ENCODE measurements around the gene UBE2J1. TPM values are rescaled to one million over a fixed set of nuclear protein-coding genes. Genes with fewer than 3 reads are reported as not detected.

Gene UBE2J1
- total and polyA plus RNA-seq, 9 of the 15 experiments (the other 6 are each of a cell fraction or from before 2014, with no cell fraction given): 11.6 to 32.6 (median 22.0) TPM

GRCh38 chr6:89400912-89401399 is 48.4 kb upstream of the UBE2J1 start (continued):
- TF ChIP-seq, protein P1, sequence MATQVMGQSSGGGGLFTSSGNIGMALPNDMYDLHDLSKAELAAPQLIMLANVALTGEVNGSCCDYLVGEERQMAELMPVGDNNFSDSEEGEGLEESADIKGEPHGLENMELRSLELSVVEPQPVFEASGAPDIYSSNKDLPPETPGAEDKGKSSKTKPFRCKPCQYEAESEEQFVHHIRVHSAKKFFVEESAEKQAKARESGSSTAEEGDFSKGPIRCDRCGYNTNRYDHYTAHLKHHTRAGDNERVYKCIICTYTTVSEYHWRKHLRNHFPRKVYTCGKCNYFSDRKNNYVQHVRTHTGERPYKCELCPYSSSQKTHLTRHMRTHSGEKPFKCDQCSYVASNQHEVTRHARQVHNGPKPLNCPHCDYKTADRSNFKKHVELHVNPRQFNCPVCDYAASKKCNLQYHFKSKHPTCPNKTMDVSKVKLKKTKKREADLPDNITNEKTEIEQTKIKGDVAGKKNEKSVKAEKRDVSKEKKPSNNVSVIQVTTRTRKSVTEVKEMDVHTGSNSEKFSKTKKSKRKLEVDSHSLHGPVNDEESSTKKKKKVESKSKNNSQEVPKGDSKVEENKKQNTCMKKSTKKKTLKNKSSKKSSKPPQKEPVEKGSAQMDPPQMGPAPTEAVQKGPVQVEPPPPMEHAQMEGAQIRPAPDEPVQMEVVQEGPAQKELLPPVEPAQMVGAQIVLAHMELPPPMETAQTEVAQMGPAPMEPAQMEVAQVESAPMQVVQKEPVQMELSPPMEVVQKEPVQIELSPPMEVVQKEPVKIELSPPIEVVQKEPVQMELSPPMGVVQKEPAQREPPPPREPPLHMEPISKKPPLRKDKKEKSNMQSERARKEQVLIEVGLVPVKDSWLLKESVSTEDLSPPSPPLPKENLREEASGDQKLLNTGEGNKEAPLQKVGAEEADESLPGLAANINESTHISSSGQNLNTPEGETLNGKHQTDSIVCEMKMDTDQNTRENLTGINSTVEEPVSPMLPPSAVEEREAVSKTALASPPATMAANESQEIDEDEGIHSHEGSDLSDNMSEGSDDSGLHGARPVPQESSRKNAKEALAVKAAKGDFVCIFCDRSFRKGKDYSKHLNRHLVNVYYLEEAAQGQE (IDR thresholded peaks at IDR 0.05; ENCODE audit: borderline replicate concordance): no peak
- TF ChIP-seq, protein P1 (CRISPR knock-in tag; IDR thresholded peaks at IDR 0.05; ENCODE audit: low read depth): no peak

DNA sequence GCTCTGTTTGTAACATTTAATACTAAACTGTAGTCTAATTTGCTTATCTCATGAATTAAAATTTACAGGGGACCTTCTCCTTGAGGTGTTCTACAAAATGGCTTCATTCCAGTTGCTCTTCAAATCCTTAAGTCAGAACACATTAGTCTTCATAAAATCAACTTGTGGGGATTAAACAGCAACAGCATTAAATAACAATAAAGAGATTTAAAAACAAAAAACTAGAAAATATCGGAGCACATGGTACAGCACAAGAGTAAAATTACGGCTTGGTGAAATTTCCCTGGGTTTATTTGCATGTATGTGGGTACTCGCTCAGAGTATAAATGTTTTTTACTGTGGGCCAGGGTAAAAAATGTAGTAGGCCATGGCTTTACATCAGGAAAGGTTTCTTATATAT is 47.5 kb upstream of the UBE2J1 start:
- Histone ChIP-seq H3K36me3 (ENCODE audit: control insufficient read depth, insufficient read depth, low read length) (no peaks in the 10 kb centered on the region), H3K9ac (ENCODE audit: insufficient read depth in 1 of 2, low read depth in 2 of 2, low read length in 2 of 2) (no peak overlapping the region), H3K4me2 (ENCODE audit: insufficient read depth, low read length) (no peak overlapping the region), H3K27me3 (ENCODE audit: control insufficient read depth in 2 of 2, insufficient read depth in 2 of 2, low read length in 2 of 2) (peaks cover 0 to 26% of the 10 kb centered on the region in 2 experiments; a peak in 3 of 5 replicates), H3K9me1 (ENCODE audit: control insufficient read depth, insufficient read depth, low read length) (no peaks in the 10 kb centered on the region), H3K79me2 (ENCODE audit: control insufficient read depth, insufficient read depth, low read length) (no peaks in the 10 kb centered on the region), H4K20me1 (replicated peaks; ENCODE audit: control insufficient read depth, insufficient read depth, low read length) (0 out of 2 replicates have a peak, but pooled peaks cover 4% of the 10 kb centered on the region), H3K27ac (ENCODE audit: extremely low read depth, low read depth, low read length) (no peak overlapping the region), H3K4me3 (no peak overlapping the region), H3K9me3 (replicated peaks; ENCODE audit: control insufficient read depth, insufficient read depth, low read depth, low read length) (no peaks in the 10 kb centered on the region), H2AFZ (ENCODE audit: low read depth, low read length) (no peak overlapping the region), H3K4me1 (replicated peaks in 1 of 2; ENCODE audit: control insufficient read depth in 2 of 2, insufficient read depth in 2 of 2, low read length in 2 of 2) (no peaks in the 10 kb centered on the region)
- ATAC-seq (no peak), DNase-seq (ENCODE audit: extremely low read depth in 1 of 4, low spot score in 3 of 4) (no peak), FAIRE-seq (no peak)
- intact Hi-C loops (cut with micrococcal nuclease): no loop called here
- no TSS peak for BruUV-seq (replicated peaks)
- in situ Hi-C loops (cut with MboI): no loop called here
- WGBS (ENCODE audit: insufficient coverage, low coverage, missing lambda C conversion rate): 4% methylated on average over 3 of the region's 3 CpGs
- CTCF ChIA-PET (ENCODE audit: low intra/inter-chr PET ratio): no interaction called here
- POLR2A ChIA-PET: interaction anchor here (0.8 kb wide), 1 partner anchor 47 kb away, joined by 3 read pairs; the partner anchor contains the start of gene UBE2J1
- no peak for TF ChIP-seq PTRF (tag; IDR thresholded peaks at IDR 0.05)
- no peak for TF ChIP-seq ZNF778 (CRISPR knock-in tag; IDR thresholded peaks at IDR 0.05)
- TF ChIP-seq PYGO2 (tag; IDR thresholded peaks at IDR 0.05): no peak
- no peak for TF ChIP-seq LARP7 (IDR thresholded peaks at IDR 0.05)
- no peak for TF ChIP-seq E2F4 (CRISPR knock-in tag; IDR thresholded peaks at IDR 0.05; ENCODE audit: low read depth)
- TF ChIP-seq, protein P2, sequence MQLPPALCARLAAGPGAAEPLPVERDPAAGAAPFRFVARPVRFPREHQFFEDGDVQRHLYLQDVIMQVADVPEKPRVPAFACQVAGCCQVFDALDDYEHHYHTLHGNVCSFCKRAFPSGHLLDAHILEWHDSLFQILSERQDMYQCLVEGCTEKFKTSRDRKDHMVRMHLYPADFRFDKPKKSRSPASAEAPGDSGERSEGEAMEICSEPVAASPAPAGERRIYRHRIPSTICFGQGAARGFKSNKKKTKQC (CRISPR knock-in tag; IDR thresholded peaks at IDR 0.05): no peak
- no peak for TF ChIP-seq ADNP (tag; IDR thresholded peaks at IDR 0.05)
- no peak for TF ChIP-seq TAF7 (tag; IDR thresholded peaks at IDR 0.05)
- TF ChIP-seq ZNF282 (CRISPR knock-in tag; IDR thresholded peaks at IDR 0.05): no peak
- no peak for TF ChIP-seq COPS2 (conservative IDR thresholded peaks at IDR 0.05)
- TF ChIP-seq HMGN3 (IDR thresholded peaks at IDR 0.05; ENCODE audit: borderline replicate concordance, extremely low read depth, insufficient read length, low read depth, low read length): no peak
